ENCODE data around the gene GVQW3.
"Not testable (repeated sequence)": the region's sequence is repeated elsewhere in the genome, so short reads cannot be mapped to it uniquely, and the experiment has no call there.

Gene GVQW3

DNA sequence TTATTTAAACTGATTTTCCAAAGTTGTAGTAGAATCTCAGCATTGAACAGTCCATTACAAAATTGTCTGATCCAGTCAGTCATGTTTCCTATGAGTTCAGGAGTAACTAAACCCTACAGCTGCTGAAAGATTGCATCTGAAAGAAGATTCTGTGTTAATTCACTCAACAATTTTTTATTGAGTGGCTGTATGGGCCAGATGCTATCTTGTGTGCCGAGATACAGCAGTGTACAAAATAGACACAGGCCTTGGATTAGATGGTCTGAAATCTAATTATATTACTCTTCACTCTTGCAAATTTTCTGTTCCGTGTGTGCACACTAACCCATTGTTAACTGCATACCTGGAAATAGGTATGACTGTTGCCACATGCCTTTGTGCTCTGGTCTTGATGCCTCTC lies 7.3 kb downstream of the GVQW3 start:
- DNase-seq, result no peak

DNA sequence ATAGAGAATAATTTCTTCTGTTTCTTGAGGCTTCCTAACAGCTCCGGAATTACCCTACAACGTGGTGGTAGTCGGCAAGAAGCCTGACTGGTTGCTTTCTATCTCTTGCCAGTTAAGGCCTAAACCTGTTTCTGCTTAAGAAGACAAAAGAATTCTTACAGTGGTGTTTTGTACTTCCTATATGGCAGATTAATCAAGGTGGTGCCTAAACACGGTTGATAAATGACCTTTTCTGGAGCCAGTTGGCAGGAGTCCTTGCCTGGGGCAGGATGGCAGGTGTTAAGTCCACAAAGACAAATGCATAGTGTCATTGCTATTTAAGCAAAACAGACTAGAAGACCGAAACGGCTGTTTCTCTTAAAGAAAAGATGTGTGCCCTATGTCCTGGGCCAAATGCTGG lies 9.9 kb downstream of the GVQW3 start:
- no peak for DNase-seq

DNA sequence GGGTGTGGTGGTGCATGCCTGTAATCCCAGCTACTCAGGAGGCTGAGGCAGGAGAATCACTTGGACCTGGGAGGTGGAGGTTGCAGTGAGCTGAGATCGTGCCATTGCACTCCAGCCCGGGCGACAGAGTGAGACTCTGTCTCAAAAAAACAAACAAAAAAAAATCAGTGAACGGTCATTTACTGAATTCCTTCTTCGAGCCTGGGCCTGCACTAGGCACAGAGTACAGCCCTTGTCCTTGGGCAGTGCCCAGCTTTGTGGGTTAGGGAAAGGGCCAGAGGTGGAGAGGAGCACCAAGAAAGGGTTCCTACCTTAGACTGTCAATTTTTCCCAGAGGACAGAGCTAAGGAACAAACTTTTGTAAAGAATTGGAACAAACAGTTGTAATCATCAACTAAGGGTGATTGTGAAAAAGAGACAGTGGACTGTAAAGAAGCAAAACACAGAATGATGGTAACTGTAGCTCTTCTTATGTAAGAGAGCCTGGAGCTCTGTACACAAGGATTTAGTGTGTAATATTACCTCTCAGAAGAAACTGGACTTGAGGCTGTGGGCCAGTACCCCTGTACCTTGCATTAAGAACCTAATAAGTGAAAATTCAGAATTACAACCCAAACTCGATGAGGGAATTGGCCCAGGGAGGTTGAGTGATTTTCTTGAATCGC lies 10.8 kb downstream of the GVQW3 start:
- no peak for DNase-seq

GRCh38 chr11:76392870-76393269 lies 11.7 kb downstream of the GVQW3 start:
- no peak for DNase-seq

- DNase-seq, result no peak
Measured at GRCh38 chr11:76394411-76394810, 13.3 kb downstream of the GVQW3 start.

DNA sequence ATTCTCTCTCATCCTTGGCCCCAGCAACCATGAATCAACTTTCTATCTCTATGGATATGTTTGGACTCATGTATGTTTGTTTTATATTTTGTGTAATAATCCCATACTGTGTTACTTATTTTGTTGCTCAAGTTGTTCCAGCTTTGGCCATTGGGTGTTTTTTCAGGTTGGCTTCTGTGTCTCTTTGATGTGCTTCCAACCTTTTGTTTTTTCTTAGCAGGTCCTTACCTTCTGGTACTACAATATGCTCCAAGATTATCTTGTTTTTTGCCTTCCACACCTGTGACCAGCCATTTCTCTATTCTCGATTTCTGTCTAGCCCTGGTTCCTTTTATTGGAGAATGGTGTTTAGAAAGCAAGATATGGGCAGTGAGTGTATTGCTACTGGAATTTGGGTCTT lies 14.2 kb downstream of the GVQW3 start:
- no peak for DNase-seq

- DNase-seq, result no peak
Measured at GRCh38 chr11:76397383-76397782, 16.3 kb downstream of the GVQW3 start.

GRCh38 chr11:76400967-76401366 lies 19.8 kb downstream of the GVQW3 start:
- no peak for DNase-seq

GRCh38 chr11:76401484-76401883 lies 20.4 kb downstream of the GVQW3 start:
- DNase-seq, result not testable (repeated sequence)

DNA sequence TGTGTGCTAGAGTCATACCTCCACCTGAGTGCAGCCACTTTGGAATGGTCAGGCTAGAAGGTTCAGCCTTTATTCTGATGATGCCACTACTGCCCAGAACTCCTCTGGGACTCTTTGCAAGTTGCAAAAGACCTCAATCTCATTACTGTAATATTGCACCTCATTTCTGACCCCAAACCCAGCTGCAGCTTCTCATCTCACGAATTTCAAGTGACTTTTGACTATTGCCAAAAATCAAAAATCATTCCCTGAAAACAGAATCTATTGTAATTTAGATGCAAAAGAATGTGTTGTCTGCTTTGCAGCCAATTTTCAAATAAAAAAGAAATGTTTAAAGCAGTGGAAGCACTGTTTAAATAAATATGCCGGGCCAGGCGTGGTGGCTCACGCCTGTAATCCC lies 25.2 kb downstream of the GVQW3 start:
- DNase-seq, result no peak

DNA sequence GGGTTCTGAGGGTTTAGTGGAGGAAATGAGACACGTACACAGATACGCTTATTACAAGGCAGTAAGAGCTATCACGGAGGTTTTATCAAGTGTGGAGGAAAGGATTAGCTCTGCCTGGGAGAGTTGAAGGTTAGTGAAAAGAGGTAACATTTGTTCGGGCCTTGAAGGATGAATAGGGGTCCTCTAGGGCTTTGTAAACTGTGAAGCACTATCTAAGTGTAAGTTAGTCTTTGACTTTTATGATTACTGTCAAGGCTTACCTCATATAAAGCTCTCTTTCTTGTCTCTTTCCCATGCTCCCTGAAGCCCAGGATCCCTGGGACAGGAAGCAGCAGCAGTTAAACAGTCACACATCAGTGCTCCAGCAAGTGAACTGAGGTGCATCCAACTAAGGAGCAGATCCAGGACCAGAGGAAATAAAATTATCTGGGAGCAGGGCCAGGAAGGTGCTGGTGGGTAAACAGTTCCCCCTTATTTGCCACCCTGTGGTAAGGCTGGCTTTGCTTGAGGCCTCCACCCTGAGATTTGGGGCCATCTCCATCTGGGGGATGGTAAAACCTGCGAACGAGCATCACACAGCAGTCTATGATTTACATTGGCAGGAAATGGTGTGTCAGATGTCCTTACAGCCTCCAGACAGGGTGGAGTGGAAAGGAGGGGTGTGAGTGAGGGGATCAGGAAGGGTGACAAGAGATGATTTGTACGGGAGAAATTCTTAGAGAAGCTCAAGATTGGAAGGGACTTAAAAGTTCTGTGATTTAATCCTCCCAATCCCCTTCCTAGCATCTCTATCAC lies 27.2 kb downstream of the GVQW3 start:
- DNase-seq, result no peak

- no peak for DNase-seq
Measured at GRCh38 chr11:76410851-76411357, 29.8 kb downstream of the GVQW3 start.

DNA sequence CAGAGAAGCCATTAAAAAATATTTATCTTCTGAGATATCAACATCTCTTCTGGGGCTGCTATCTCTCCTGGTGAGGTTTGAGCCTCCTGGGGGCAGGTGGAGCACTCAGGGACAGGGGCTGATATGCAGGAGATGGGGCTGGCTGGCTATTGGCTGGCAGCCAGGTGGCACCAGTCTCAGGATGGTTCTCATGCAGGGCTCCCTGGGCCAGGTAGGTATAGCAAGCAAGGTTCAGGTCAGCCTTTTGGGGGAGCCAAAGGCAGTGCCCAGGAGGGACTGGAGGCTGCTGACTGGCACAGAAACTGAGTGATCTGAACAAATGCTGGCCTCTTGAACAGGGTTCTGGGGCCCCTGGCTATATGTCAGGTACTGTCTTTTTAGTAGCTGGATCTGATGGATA lies 34.0 kb downstream of the GVQW3 start:
- DNase-seq, result no peak

DNA sequence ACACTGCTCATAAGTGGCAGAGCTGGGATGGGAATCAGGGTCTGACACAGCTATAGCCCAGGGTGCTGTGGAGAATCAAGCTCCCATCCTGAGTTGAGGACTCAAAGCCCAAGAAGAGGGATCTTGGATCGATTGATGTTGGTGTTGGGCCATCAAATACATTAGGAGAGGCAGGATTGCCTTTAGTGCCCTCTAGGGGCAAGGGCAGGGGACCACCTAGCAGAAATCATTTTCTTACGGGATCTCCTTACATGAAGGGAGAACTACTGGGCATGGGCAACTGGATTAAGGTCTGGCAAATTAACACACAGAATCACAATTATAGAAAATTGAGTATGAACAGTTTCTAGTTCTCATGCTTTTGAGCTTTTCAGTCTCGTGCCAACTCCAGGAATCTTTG lies 38.8 kb downstream of the GVQW3 start:
- DNase-seq, result no peak

DNA sequence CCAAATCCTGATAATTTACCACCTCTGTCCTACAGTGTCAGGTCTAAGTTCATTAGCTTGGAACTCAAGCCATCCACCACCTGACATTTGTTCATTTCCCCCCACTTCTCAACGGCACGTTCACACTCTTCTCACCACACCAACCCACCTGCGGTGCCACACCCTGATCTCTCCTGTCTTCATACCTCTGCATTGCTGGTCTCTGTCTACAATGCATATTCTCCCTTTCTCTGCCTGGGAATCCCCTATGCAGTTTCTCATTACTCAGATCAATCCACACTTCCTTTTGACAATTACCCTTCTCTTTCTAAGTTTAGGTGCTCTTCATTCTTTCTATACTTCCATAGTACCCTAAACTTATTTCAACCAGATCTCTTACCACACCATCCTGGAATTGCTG lies 43.3 kb downstream of the GVQW3 start:
- DNase-seq, result no peak

GRCh38 chr11:76424891-76425290 lies 43.8 kb downstream of the GVQW3 start:
- DNase-seq, result no peak

DNA sequence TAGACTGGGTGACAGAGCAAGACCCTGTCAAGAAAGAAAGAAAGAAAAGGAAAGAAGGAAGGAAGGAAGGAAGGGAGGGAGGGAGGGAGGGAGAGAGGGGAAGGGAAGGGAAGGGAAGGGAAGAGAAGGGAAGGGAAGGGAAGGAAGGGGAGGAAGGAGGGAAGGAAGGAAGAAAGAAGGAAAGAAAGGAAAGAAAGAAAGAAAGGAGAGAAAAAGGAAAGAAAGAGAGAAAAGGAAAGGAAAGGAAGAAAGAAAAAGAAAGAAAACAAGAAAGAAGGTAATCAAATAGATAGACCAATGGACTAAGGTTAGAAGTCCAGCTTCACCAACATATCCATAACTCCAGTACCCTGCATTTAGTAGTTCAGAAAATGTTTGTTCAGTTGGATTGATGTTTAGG lies 45.5 kb downstream of the GVQW3 start:
- DNase-seq, result no peak

- no peak for DNase-seq
Measured at GRCh38 chr11:76436020-76436419, 54.9 kb downstream of the GVQW3 start.

- no peak for DNase-seq
Measured at GRCh38 chr11:76443268-76443980, 62.3 kb downstream of the GVQW3 start.

DNA sequence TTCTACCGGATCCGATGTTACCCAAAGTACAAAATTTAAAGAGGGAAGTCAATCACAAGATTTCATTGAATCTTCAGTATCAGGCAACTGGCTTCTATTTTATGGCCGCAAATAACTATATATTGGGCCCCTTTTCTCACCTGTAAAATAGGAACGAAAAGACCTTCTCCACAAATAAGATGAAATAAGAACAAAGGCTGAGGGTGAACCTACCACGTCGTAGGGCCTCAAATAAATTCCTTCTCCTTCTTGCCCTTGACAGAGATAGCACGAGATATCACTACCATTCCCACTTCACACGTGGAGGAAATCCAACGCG lies 62.9 kb downstream of the GVQW3 start:
- DNase-seq, result no peak

- peak; percentile 99 for DNase-seq
Measured at GRCh38 chr11:76444384-76445120, 63.4 kb downstream of the GVQW3 start, which contains the start of gene EMSY. EMSY (plus strand) TSS chr11:76445018; CDS start chr11:76446939, 1,921 bp downstream.

DNA sequence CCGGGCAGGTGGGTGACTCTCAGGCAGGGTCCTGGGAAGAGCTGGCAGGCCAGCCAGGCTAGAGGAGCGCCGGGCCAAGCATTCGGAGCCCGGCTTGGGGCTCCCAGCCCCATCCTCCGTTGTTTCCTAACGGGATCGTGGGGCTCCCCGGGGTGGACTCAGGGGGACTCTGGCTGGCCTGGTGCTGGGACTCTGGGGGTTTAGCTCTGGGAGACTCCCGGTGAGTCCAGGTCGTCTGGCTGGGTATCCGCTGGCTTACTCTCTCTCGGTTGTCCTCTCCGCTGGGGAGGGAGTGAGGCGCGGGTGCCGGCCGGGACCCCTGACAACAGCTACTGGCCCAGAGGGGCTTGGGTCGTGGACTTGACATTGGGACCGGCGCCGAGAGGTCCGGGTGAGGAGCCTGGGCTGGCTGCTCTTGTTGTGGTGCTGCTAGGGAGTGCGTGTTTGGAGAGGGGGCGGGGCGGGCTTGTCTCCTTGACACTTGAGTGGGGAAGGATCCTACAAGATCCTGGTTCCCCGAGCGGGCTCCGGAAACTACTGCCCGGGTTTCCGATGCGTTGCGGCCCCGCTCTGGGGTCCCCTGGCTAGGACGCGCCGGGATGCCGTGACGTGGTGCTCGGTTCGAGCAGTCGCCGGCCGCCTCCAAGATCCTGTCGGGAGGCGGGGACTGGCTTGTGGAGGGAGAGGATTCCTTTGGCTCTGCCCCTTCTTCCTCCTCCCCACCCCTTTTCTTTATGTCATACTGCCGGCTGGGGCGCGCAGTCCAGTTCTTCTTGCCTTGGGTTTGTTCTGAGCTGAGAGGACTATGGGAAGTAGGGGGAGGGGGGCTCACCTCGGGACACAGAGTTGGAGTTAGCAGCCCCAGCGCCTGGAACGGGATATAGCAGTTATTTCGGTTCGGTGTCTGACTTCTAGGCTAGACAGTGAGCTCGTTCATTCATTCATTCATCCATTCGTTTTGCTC lies 64.3 kb downstream of the GVQW3 start:
- peak; percentile 86 for DNase-seq

Data from amniotic stem cell (primary cell).